ENCODE measurements around the gene MTFR2.

- TF ChIP-seq CTCF (IDR thresholded peaks at IDR 0.05) (peak; percentile 99 to 100 (median 100)), POLR2A (IDR thresholded peaks at IDR 0.05) (no peak)
Observed at GRCh38 chr6:136226027-136226673, 24.0 kb downstream of the MTFR2 start.
